ENCODE measurements around the gene HES3.
A peak's percentile ranks its signal among the peaks of the same experiment; 100 is the strongest.

HES3 gene

GRCh38 chr1:6243993-6244392 is at the start of gene HES3:
TSS of gene HES3 (plus strand) at chr1:6244179. CDS start at chr1:6244366, 187 bp downstream.
- H3K4me3 Mint-ChIP-seq, result no peak within 1 kb of the TSS
- H3K9me3 Mint-ChIP-seq, result no peaks in the 10 kb centered on the region
- peaks cover 10% of the 10 kb centered on the region for H3K4me1 Mint-ChIP-seq
- H3K27ac Mint-ChIP-seq, result no peak within 1 kb of the TSS
- ATAC-seq (ENCODE audit: low read depth) (no peak), DNase-seq (ENCODE audit: low spot score in 2 of 2) (no peak)
- H3K27me3 Mint-ChIP-seq, result peaks cover 34% of the 10 kb centered on the region
- H3K36me3 Mint-ChIP-seq, result no peaks in the 10 kb centered on the region

GRCh38 chr1:6197746-6198427 is 46.1 kb upstream of the HES3 start:
- Mint-ChIP-seq H3K9me3 (peaks cover 2% of the 10 kb centered on the region), H3K4me3 (peak overlapping the region; percentile 95), H3K36me3 (peaks cover 19% of the 10 kb centered on the region), H3K4me1 (peaks cover 28% of the 10 kb centered on the region), H3K27ac (peak overlapping the region; percentile 95), H3K27me3 (no peaks in the 10 kb centered on the region)
- ATAC-seq (ENCODE audit: low read depth) (no peak), DNase-seq (ENCODE audit: low spot score in 2 of 2) (no peak)

- peaks cover 2% of the 10 kb centered on the region for H3K9me3 Mint-ChIP-seq
- peak; percentile 5 for ATAC-seq (ENCODE audit: low read depth)
- DNase-seq (ENCODE audit: low spot score in 2 of 2), result no peak
- H3K27ac Mint-ChIP-seq, result peak overlapping the region; percentile 95
- H3K36me3 Mint-ChIP-seq, result peaks cover 17% of the 10 kb centered on the region
- H3K4me1 Mint-ChIP-seq, result peaks cover 27% of the 10 kb centered on the region
- no peaks in the 10 kb centered on the region for H3K27me3 Mint-ChIP-seq
- peak overlapping the region; percentile 95 for H3K4me3 Mint-ChIP-seq
Measured at GRCh38 chr1:6198646-6199297, 45.2 kb upstream of the HES3 start.

- H3K4me3 Mint-ChIP-seq, result peak within 1 kb of the TSS; percentile 95
- DNase-seq (ENCODE audit: low spot score in 2 of 2) (peak; percentile 84 to 92), ATAC-seq (ENCODE audit: low read depth) (peak; percentile 95)
- H3K9me3 Mint-ChIP-seq, result peaks cover 2% of the 10 kb centered on the region
- H3K36me3 Mint-ChIP-seq, result peaks cover 17% of the 10 kb centered on the region
- H3K27me3 Mint-ChIP-seq, result peaks cover 1% of the 10 kb centered on the region
- H3K4me1 Mint-ChIP-seq, result peaks cover 27% of the 10 kb centered on the region
- H3K27ac Mint-ChIP-seq, result peak within 1 kb of the TSS; percentile 95
Measured at GRCh38 chr1:6199298-6200187, 44.4 kb upstream of the HES3 start, which contains the start of gene RPL22. TSS of gene RPL22 (minus strand) at chr1:6199595. CDS start at chr1:6199573, 22 bp downstream.

GRCh38 chr1:6200188-6200809 is 43.7 kb upstream of the HES3 start:
- peaks cover 27% of the 10 kb centered on the region for H3K4me1 Mint-ChIP-seq
- peaks cover 2% of the 10 kb centered on the region for H3K9me3 Mint-ChIP-seq
- DNase-seq (ENCODE audit: low spot score in 2 of 2), result no peak
- peaks cover 1% of the 10 kb centered on the region for H3K27me3 Mint-ChIP-seq
- H3K27ac Mint-ChIP-seq, result peak overlapping the region; percentile 24
- H3K4me3 Mint-ChIP-seq, result peak overlapping the region; percentile 95
- no peak for ATAC-seq (ENCODE audit: low read depth)
- peaks cover 17% of the 10 kb centered on the region for H3K36me3 Mint-ChIP-seq

GRCh38 chr1:6202256-6202655 is 41.7 kb upstream of the HES3 start:
- Mint-ChIP-seq H3K4me3 (no peak overlapping the region), H3K4me1 (peaks cover 24% of the 10 kb centered on the region), H3K9me3 (peaks cover 2% of the 10 kb centered on the region), H3K36me3 (peaks cover 9% of the 10 kb centered on the region), H3K27me3 (peaks cover 5% of the 10 kb centered on the region), H3K27ac (no peak overlapping the region)
- no peak for ATAC-seq (ENCODE audit: low read depth)
- no peak for DNase-seq (ENCODE audit: low spot score in 2 of 2)

GRCh38 chr1:6205849-6206519 is 38.0 kb upstream of the HES3 start, which contains the start of gene RNF207:
TSS of gene RNF207 (plus strand) at chr1:6206119. CDS start at chr1:6206536, 417 bp downstream.
- ATAC-seq (ENCODE audit: low read depth) (peak; percentile 50), DNase-seq (ENCODE audit: low spot score in 2 of 2) (peak in 1 of 2 donors; percentile 26)
- Mint-ChIP-seq H3K27ac (no peak within 1 kb of the TSS), H3K27me3 (peaks cover 13% of the 10 kb centered on the region), H3K4me1 (peaks cover 8% of the 10 kb centered on the region), H3K9me3 (peaks cover 1% of the 10 kb centered on the region), H3K36me3 (no peaks in the 10 kb centered on the region), H3K4me3 (peak within 1 kb of the TSS; percentile 72)

- Mint-ChIP-seq H3K27me3 (peaks cover 13% of the 10 kb centered on the region), H3K27ac (no peak overlapping the region), H3K4me1 (peaks cover 8% of the 10 kb centered on the region), H3K4me3 (peak overlapping the region; percentile 50), H3K9me3 (no peaks in the 10 kb centered on the region), H3K36me3 (no peaks in the 10 kb centered on the region)
- DNase-seq (ENCODE audit: low spot score in 2 of 2) (no peak), ATAC-seq (ENCODE audit: low read depth) (no peak)
Measured at GRCh38 chr1:6206520-6206855, 37.5 kb upstream of the HES3 start.

GRCh38 chr1:6207075-6207885 is 36.7 kb upstream of the HES3 start:
- peak overlapping the region; percentile 50 for H3K4me3 Mint-ChIP-seq
- no peak for ATAC-seq (ENCODE audit: low read depth)
- peaks cover 15% of the 10 kb centered on the region for H3K27me3 Mint-ChIP-seq
- H3K9me3 Mint-ChIP-seq, result no peaks in the 10 kb centered on the region
- peaks cover 14% of the 10 kb centered on the region for H3K4me1 Mint-ChIP-seq
- no peak overlapping the region for H3K27ac Mint-ChIP-seq
- H3K36me3 Mint-ChIP-seq, result no peaks in the 10 kb centered on the region
- DNase-seq (ENCODE audit: low spot score in 2 of 2), result no peak

- H3K4me1 Mint-ChIP-seq, result peaks cover 20% of the 10 kb centered on the region
- no peak overlapping the region for H3K4me3 Mint-ChIP-seq
- H3K36me3 Mint-ChIP-seq, result no peaks in the 10 kb centered on the region
Measured at GRCh38 chr1:6207921-6208320, 36.1 kb upstream of the HES3 start.

GRCh38 chr1:6208723-6209660 is 35.0 kb upstream of the HES3 start:
- ATAC-seq (ENCODE audit: low read depth) (peak; percentile 48), DNase-seq (ENCODE audit: low spot score in 2 of 2) (peak in 1 of 2 donors; percentile 20)
- H3K9me3 Mint-ChIP-seq, result no peaks in the 10 kb centered on the region
- H3K4me3 Mint-ChIP-seq, result peak overlapping the region; percentile 73
- peaks cover 25% of the 10 kb centered on the region for H3K4me1 Mint-ChIP-seq
- no peaks in the 10 kb centered on the region for H3K36me3 Mint-ChIP-seq
- no peak overlapping the region for H3K27ac Mint-ChIP-seq
- peaks cover 16% of the 10 kb centered on the region for H3K27me3 Mint-ChIP-seq

More at GRCh38 chr1:6207921-6208320, 36.1 kb upstream of the HES3 start:
- H3K27me3 Mint-ChIP-seq, result peaks cover 15% of the 10 kb centered on the region
- no peak overlapping the region for H3K27ac Mint-ChIP-seq
- H3K9me3 Mint-ChIP-seq, result no peaks in the 10 kb centered on the region
- DNase-seq (ENCODE audit: low spot score in 2 of 2) (peak in 1 of 2 donors; percentile 11), ATAC-seq (ENCODE audit: low read depth) (no peak)
